ENCODE data around the gene SRGAP2.
"Not testable (repeated sequence)": the region's sequence is repeated elsewhere in the genome, so short reads cannot be mapped to it uniquely, and the experiment has no call there.

GRCh38 chr1:206178061-206178989 is 25.0 kb upstream of the SRGAP2 start:
- TF ChIP-seq EZH2 (IDR thresholded peaks at IDR 0.05; ENCODE audit: borderline replicate concordance, low read length); CTCF (conservative IDR thresholded peaks at IDR 0.05 in 1 of 2, IDR thresholded peaks at IDR 0.05 in 1 of 2; ENCODE audit: extremely low read depth in 1 of 2, insufficient read depth in 1 of 2, low read depth in 1 of 2, low read length in 2 of 2): not testable (repeated sequence)
